Ovary (tissue), 9 donors: ENCODE measurements around the gene F7. TPM values are rescaled to one million over a fixed set of nuclear protein-coding genes. Genes with fewer than 3 reads are reported as not detected.
"Not testable (repeated sequence)": the region's sequence is repeated elsewhere in the genome, so short reads cannot be mapped to it uniquely, and the experiment has no call there.

Source experiments
- DNase-seq, 5 donors: peaks; one replicate each; pipeline ENCODE4 v3.0.0-alpha.2; 2019 to 2020
- H3K27ac ChIP-seq, 2 donors: fragments of 200-600 bp; one replicate each; pipeline versions ENCODE4 v1.5.1 to v1.8.0; 2019 to 2022
- H3K27me3 ChIP-seq: fragments of 200-600 bp; one replicate; pipeline ENCODE4 v1.8.0; 2022
- H3K36me3 ChIP-seq: fragments of 200-600 bp; sonication (generic); one replicate; pipeline ENCODE4 v1.5.1; 2019
- H3K4me1 ChIP-seq: one replicate; pipeline ENCODE4 v1.8.1; 2013; ENCODE audit warnings: mild to moderate bottlenecking, moderate library complexity; ENCODE audit not compliant: insufficient read depth
- H3K4me3 ChIP-seq: fragments of 200-600 bp; sonication (generic); one replicate; pipeline ENCODE4 v1.5.1; 2017
- H3K9me3 ChIP-seq, 2 donors: fragments of 200-600 bp in 1 of 2; sonication (generic) in 1 of 2; one replicate each; pipeline versions ENCODE4 v1.5.1 to v1.8.1; 2013 to 2019; ENCODE audit warnings: mild to moderate bottlenecking in 1 of 2, moderate library complexity in 1 of 2
- EP300 ChIP-seq: sonication (generic); formaldehyde crosslinking; IDR thresholded peaks from one replicate; pipeline ENCODE4 v1.6.1; 2017; ENCODE audit warnings: antibody characterized with exemption
- POLR2A ChIP-seq: fragments of 450-650 bp; IDR thresholded peaks from one replicate; pipeline ENCODE4 v1.6.1; 2017; ENCODE audit warnings: antibody characterized with exemption, mild to moderate bottlenecking, moderate library complexity
- WGBS, 3 donors: extraction: QIAGEN DNeasy Blood & Tissue Kit in 1 of 3; methylation state at CpG; one replicate each; pipeline versions ENCODE4 v1.1.5 to v1.1.7; 2013 to 2017; 5-methylcytosine and 5-hydroxymethylcytosine counted together
- intact Hi-C, 4 donors: fragments of 100-400 bp; cut with DNase I; formaldehyde crosslinking; loops; one replicate each; pipeline versions ENCODE4 v1.11.0 to v1.15.1; 2022 to 2023
- polyA plus RNA-seq, 2 donors: library from polyadenylated mRNA; stranded (reverse); fragments of 200-250 nt in 1 of 2; fragments of 350-450 nt in 1 of 2; fragmentation: Illumina TruSeq in 1 of 2; extraction: RNeasy Lipid Tissue Mini Kit (QIAGEN cat#74804) in 1 of 2; gene quantifications; one replicate each; pipeline ENCODE4 v1.2.3, GENCODE V29; 2013 to 2014
- total RNA-seq, 7 donors: library from RNA; depleted of rRNA in 2 of 7; stranded (reverse); fragments of >200 nt in 2 of 7; fragmentation: NEBNext Ultra II Directional in 3 of 7; extraction: Animal tissue kit (Norgen Biotek cat#: 25700) in 3 of 7; gene quantifications; one replicate each; pipeline versions ENCODE4 v1.1.0 to v1.2.4, GENCODE V29; 2016 to 2023
- TF ChIP-seq, protein P1 (sequence below), 3 donors: fragments of 450-650 bp in 2 of 3; fragments of 200-600 bp in 1 of 3; IDR thresholded peaks; one replicate each; pipeline versions ENCODE4 v1.5.1 to v1.8.0; 2016 to 2022; ENCODE audit warnings: antibody characterized with exemption in 3 of 3, mild to moderate bottlenecking in 1 of 3
- donor health status: DM: no; HTN: no; CAD: no; lungs with moderate emphysema.
- donor health status: DM: no; HTN: no; CAD: no.
- donor health status: Bipolar disorder and iron deficiency.
- donor health status: DM: yes; HTN: yes; CAD: no.
- donor health status: DM: no; HTN: no; CAD: no.
- donor health status: DM: yes; HTN: yes; CAD: no.

F7 gene
- total and polyA plus RNA-seq, 9 donors = 0.11 to 2.1 (median 0.35) TPM; not detected in 2

DNA sequence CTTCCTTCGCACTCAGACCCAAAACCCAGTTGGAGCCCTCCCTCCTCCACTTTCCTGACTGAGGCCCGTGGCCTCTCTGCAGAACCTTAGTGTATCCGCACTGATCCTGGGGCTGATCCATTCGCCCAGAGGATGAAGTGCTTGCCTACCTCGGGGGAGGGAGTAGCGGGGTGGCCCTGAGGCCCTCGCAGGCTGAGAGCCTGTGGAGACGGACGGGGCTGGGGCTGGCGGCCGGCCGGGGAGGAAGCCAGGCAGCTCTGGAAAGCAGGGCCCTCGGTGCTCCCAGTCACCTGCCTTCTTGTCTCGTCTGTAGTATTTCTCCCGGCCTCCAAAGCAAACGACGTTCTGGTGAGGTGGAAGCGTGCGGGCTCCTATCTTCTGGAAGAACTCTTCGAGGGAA is 54.1 kb downstream of the F7 start:
- TF ChIP-seq EP300 (no peak), POLR2A (no peak)
- TF ChIP-seq, protein P1, sequence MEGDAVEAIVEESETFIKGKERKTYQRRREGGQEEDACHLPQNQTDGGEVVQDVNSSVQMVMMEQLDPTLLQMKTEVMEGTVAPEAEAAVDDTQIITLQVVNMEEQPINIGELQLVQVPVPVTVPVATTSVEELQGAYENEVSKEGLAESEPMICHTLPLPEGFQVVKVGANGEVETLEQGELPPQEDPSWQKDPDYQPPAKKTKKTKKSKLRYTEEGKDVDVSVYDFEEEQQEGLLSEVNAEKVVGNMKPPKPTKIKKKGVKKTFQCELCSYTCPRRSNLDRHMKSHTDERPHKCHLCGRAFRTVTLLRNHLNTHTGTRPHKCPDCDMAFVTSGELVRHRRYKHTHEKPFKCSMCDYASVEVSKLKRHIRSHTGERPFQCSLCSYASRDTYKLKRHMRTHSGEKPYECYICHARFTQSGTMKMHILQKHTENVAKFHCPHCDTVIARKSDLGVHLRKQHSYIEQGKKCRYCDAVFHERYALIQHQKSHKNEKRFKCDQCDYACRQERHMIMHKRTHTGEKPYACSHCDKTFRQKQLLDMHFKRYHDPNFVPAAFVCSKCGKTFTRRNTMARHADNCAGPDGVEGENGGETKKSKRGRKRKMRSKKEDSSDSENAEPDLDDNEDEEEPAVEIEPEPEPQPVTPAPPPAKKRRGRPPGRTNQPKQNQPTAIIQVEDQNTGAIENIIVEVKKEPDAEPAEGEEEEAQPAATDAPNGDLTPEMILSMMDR (IDR thresholded peaks at IDR 0.05) = no peak
- DNase-seq = no peak
- H3K4me3 ChIP-seq = no peak overlapping the region
- no peaks in the 10 kb centered on the region for H3K4me1 ChIP-seq
- no peaks in the 10 kb centered on the region for H3K9me3 ChIP-seq
- no peaks in the 10 kb centered on the region for H3K27me3 ChIP-seq
- WGBS, 3 donors = 75 to 79% (median 79%) methylated on average over 20 of the region's 20 CpGs
- intact Hi-C loops = loop anchor here in 1 of 4 donors (10.0 kb wide), 2 partner anchors 45 to 205 kb away; partner anchors contain the start of genes CUL4A, GRTP1 and PCID2
- no peak overlapping the region for H3K27ac ChIP-seq
- H3K36me3 ChIP-seq = no peaks in the 10 kb centered on the region

DNA sequence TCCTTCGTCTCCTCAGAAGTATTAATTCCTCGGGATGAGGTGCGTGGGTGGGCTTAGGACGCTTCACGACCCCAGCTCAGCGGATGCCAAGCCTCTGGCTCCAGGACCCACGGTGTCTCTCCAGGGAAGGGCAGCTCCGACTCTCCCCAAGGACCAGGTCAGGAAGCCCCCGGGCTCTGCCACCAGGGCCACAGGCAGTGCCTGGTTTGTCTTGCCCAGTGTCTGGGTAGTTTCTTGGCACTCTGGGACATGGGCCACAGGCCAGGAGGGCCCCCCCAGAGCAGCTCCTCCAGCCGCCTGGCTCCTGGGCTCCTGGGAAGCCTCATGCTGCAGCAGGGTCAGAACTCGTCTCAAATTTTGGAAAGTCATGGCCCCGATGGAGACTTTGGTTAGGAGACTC is 55.4 kb downstream of the F7 start:
- Histone ChIP-seq H3K9me3 (no peaks in the 10 kb centered on the region), H3K4me1 (no peaks in the 10 kb centered on the region), H3K36me3 (no peaks in the 10 kb centered on the region), H3K27me3 (no peaks in the 10 kb centered on the region), H3K27ac (no peak overlapping the region), H3K4me3 (no peak overlapping the region)
- intact Hi-C loops = no loop called here
- 49 to 56% (median 51%) methylated on average over 12 of the region's 12 CpGs for WGBS, 3 donors
- DNase-seq = no peak
- TF ChIP-seq POLR2A (no peak), EP300 (no peak)
- TF ChIP-seq, protein P1 (IDR thresholded peaks at IDR 0.05) = no peak

DNA sequence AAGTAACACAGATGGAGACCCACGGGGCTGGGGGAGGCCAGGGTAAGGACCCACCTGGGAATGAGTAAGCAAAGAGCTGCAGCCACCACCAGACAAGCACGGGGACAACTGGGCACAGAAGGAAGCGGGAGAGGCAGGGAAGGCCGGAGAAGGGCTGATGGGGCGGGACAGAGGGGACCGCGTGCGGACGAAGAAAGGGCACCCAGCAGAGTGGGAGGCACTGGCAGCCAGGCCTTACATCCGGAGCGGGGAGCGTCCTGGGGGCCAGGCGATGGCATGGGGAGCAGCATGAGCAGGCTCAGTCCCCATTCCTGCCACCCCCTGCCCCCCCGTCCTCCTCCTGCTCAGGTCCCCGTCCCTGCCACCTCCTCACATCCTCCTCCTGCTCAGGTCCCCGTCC is 55.8 kb downstream of the F7 start:
- TF ChIP-seq, protein P1 (IDR thresholded peaks at IDR 0.05) = no peak
- TF ChIP-seq POLR2A (no peak), EP300 (no peak)
- H3K36me3 ChIP-seq = no peaks in the 10 kb centered on the region
- no peak overlapping the region for H3K4me3 ChIP-seq
- no peaks in the 10 kb centered on the region for H3K27me3 ChIP-seq
- H3K4me1 ChIP-seq = no peaks in the 10 kb centered on the region
- H3K9me3 ChIP-seq = no peaks in the 10 kb centered on the region
- H3K27ac ChIP-seq = no peak overlapping the region
- intact Hi-C loops = no loop called here
- 35 to 51% (median 42%) methylated on average over 15 to 16 of the region's 16 CpGs for whole genome bisulfite sequencing, 3 donors
- DNase-seq = no peak

DNA sequence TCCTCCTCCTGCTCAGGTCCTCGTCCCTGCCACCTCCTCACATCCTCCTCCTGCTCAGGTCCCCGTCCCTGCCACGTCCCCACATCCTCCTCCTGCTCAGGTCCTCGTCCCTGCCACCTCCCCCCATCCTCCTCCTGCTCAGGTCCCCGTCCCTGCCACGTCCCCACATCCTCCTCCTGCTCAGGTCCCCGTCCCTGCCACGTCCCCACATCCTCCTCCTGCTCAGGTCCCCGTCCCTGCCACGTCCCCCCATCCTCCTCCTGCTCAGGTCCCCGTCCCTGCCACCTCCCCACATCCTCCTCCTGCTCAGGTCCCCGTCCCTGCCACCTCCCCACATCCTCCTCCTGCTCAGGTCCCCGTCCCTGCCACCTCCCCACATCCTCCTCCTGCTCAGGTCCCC is 56.4 kb downstream of the F7 start:
- H3K36me3 ChIP-seq, H3K27me3 ChIP-seq, H3K4me3 ChIP-seq, DNase-seq, H3K4me1 ChIP-seq, intact Hi-C loops, H3K9me3 ChIP-seq, H3K27ac ChIP-seq: not testable (repeated sequence)
- WGBS, 3 donors = 48 to 73% (median 66%) methylated on average over 4 to 11 of the region's 13 CpGs

DNA sequence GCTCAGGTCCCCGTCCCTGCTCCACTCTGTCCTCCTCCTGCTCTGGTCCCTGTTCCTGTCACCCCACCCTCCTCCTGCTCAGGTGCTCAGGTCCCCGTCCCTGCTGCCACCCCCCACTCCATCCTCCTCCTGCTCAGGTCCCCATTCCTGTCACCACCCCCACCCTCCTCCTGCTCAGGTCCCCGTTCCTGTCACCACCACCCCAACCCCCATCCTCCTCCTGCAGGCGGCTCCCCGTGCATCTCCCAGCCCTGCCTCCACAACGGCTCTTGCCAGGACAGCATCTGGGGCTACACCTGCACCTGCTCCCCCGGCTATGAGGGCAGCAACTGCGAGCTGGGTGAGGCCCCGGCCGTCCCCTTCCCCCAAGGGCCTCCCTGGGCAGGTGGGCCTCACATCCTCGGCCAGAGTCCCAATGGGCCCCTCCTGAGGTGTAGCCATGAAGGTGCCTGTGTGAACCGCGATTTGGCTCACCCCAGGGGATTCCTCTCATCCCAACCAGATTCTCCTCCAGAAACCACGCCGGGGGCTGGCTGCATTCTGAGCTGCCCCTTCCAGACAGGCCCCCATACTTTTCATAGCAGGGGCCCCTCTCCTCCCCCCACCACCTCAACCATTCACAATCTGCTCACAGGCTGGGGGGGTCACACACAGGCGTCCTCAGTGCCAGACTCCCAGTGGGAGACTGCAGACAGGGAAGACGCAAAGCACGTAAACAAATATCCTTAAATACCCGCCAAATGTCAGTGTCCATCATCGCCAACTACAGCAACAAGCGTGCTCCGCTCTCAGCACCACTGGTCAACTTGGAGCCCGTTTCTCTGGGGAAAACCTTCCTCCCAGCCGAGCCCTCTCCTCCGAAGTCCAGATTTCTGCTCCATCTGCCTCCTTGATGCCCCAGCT is 57.4 kb downstream of the F7 start:
- intact Hi-C loops = no loop called here
- Histone ChIP-seq H3K4me3 (no peak overlapping the region), H3K27me3 (no peaks in the 10 kb centered on the region), H3K36me3 (no peaks in the 10 kb centered on the region), H3K9me3 (no peaks in the 10 kb centered on the region), H3K27ac (no peak overlapping the region), H3K4me1 (no peaks in the 10 kb centered on the region)
- no peak for DNase-seq
- TF ChIP-seq, protein P1 (IDR thresholded peaks at IDR 0.05) = no peak
- TF ChIP-seq POLR2A = no peak
- no peak for TF ChIP-seq EP300
- 17 to 26% (median 22%) methylated on average over 21 to 25 of the region's 25 CpGs for WGBS, 3 donors
